Kidney capillary endothelial cell (primary cell): ENCODE data around the gene STH.
"Not testable (repeated sequence)": the region's sequence is repeated elsewhere in the genome, so short reads cannot be mapped to it uniquely, and the experiment has no call there.

Experiments
- DNase-seq: peaks from one replicate; pipeline ENCODE4 v3.0.0-alpha.2; 2018; ENCODE audit warnings: low spot score

STH gene

GRCh38 chr17:45986056-45986455, 13.0 kb upstream of the STH start:
- DNase-seq: no peak

- DNase-seq: no peak
These were observed 11.3 kb upstream of the STH start for GRCh38 chr17:45987706-45988105.

- DNase-seq: no peak
These were observed 9.3 kb upstream of the STH start for GRCh38 chr17:45989759-45990158.

GRCh38 chr17:45990886-45991285, 8.2 kb upstream of the STH start:
- no peak for DNase-seq

GRCh38 chr17:45991341-45991740, 7.7 kb upstream of the STH start:
- no peak for DNase-seq

GRCh38 chr17:45992175-45992574, 6.9 kb upstream of the STH start:
- no peak for DNase-seq

- no peak for DNase-seq
These were observed 6.1 kb upstream of the STH start for GRCh38 chr17:45992904-45993303.

GRCh38 chr17:45993962-45994627, 5.0 kb upstream of the STH start:
- DNase-seq: no peak

- DNase-seq: no peak
These were observed 4.1 kb upstream of the STH start for GRCh38 chr17:45994987-45995386.

GRCh38 chr17:45995627-45996270, 3.3 kb upstream of the STH start:
- no peak for DNase-seq

- no peak for DNase-seq
These were observed 2.6 kb upstream of the STH start for GRCh38 chr17:45996282-45996937.

GRCh38 chr17:45997166-45997565, 1.9 kb upstream of the STH start:
- no peak for DNase-seq

- no peak for DNase-seq
These were observed 1.4 kb upstream of the STH start for GRCh38 chr17:45997624-45998023.

GRCh38 chr17:45999900-46000290, 845 bp downstream of the STH start:
- DNase-seq: no peak

- no peak for DNase-seq
These were observed 1.2 kb downstream of the STH start for GRCh38 chr17:46000292-46000691.

- no peak for DNase-seq
These were observed 1.7 kb downstream of the STH start for GRCh38 chr17:46000757-46001156.

GRCh38 chr17:46001390-46002310, 2.6 kb downstream of the STH start:
- DNase-seq: no peak

GRCh38 chr17:46002311-46002972, 3.4 kb downstream of the STH start:
- peak; percentile 65 for DNase-seq

- DNase-seq: no peak
These were observed 3.9 kb downstream of the STH start for GRCh38 chr17:46002973-46003316.

- DNase-seq: no peak
These were observed 5.1 kb downstream of the STH start for GRCh38 chr17:46003907-46004748.

- not testable (repeated sequence) for DNase-seq
These were observed 7.0 kb downstream of the STH start for GRCh38 chr17:46006082-46006481.
